ENCODE data around the gene WDCP. TPM values are rescaled to one million over a fixed set of nuclear protein-coding genes. Genes with fewer than 3 reads are reported as not detected.

The WDCP gene
- total RNA-seq, 1 experiment from 2014 or later, result 36.9 TPM

GRCh38 chr2:24019729-24020128, 27.5 kb downstream of the WDCP start:
- no peak overlapping the region for H2BK5ac ChIP-seq (ENCODE audit: insufficient read length, low read length)
- no peak overlapping the region for H3K23ac ChIP-seq (ENCODE audit: insufficient read length, low read depth, low read length)
- Mint-ChIP-seq H3K9me3 (0 out of 5 replicates have a peak, but pooled peaks cover 0 to 3% of the 10 kb centered on the region in 2 experiments), H3K36me3 (ENCODE audit: insufficient read depth in 1 of 3, low read depth in 3 of 3) (peaks cover 18 to 24% (median 23%) of the 10 kb centered on the region in 3 experiments), H3K27ac (peak overlapping the region in 1 of 3 experiments; percentile 44; a peak in 1 of 7 replicates), H3K4me1 (peaks cover 35% of the 10 kb centered on the region in 2 experiments), H3K27me3 (ENCODE audit: low read depth) (no peaks in the 10 kb centered on the region), H3K4me3 (no peak overlapping the region)
- H3T11ph ChIP-seq (ENCODE audit: low read length), result no peak overlapping the region
- no peak overlapping the region for H2AFZ ChIP-seq (ENCODE audit: low read length)
- peaks cover 2% of the 10 kb centered on the region for H3K23me2 ChIP-seq (ENCODE audit: insufficient read length, low read depth, low read length, poor library complexity, severe bottlenecking)
- no peaks in the 10 kb centered on the region for H3K79me1 ChIP-seq (ENCODE audit: insufficient read depth, low read depth, low read length, poor library complexity, severe bottlenecking)
- no peak overlapping the region for H2BK12ac ChIP-seq (ENCODE audit: insufficient read length, low read depth, low read length)
- no peak overlapping the region for H3K4me2 ChIP-seq (ENCODE audit: insufficient read depth, insufficient read length, low read length)
- no peak overlapping the region for H3K4ac ChIP-seq (ENCODE audit: low read depth, low read length)
- TF ChIP-seq CTCF (conservative IDR thresholded peaks at IDR 0.05), result no peak
- H3K18ac ChIP-seq (ENCODE audit: insufficient read length, low read depth, low read length), result no peak overlapping the region
- DNase-seq, result no peak
- no peak overlapping the region for H2BK120ac ChIP-seq (ENCODE audit: low read depth, low read length, poor library complexity, severe bottlenecking)
- H3K9ac ChIP-seq (ENCODE audit: extremely low read depth, insufficient read length, low read length), result no peak overlapping the region
- H3K56ac ChIP-seq (ENCODE audit: insufficient read length, low read depth, low read length), result no peak overlapping the region
- no peaks in the 10 kb centered on the region for H4K20me1 ChIP-seq (ENCODE audit: control insufficient read depth, insufficient read depth, insufficient read length)
- no peak overlapping the region for H4K8ac ChIP-seq (replicated peaks; ENCODE audit: insufficient read length, low read depth, low read length)
- H3K4me1 ChIP-seq (ENCODE audit: insufficient read depth, low read length), result peaks cover 5% of the 10 kb centered on the region; the same call in 1 of the 2 replicates
- H3K79me2 ChIP-seq (ENCODE audit: insufficient read depth, low read length), result no peaks in the 10 kb centered on the region
- no peaks in the 10 kb centered on the region for H3K9me3 ChIP-seq (ENCODE audit: control insufficient read depth, low read depth, low read length)
- no peak overlapping the region for H4K5ac ChIP-seq (ENCODE audit: insufficient read length, low read depth, low read length)
- H4K91ac ChIP-seq (ENCODE audit: insufficient read length, low read depth, low read length), result no peak overlapping the region
- H2BK15ac ChIP-seq (ENCODE audit: low read depth, low read length), result no peak overlapping the region
- H2BK20ac ChIP-seq (ENCODE audit: low read depth, low read length, poor library complexity, severe bottlenecking), result no peak overlapping the region
- H3K14ac ChIP-seq (ENCODE audit: insufficient read depth, low read length), result no peak overlapping the region
- no peak overlapping the region for H3K27ac ChIP-seq (ENCODE audit: insufficient read length, low read depth, low read length)
- H3K27me3 ChIP-seq (ENCODE audit: insufficient read depth, low read length), result no peaks in the 10 kb centered on the region
- H2AK5ac ChIP-seq (ENCODE audit: insufficient read length, low read length), result no peak overlapping the region
- WGBS (ENCODE audit: extremely low coverage, insufficient read length, low lambda C conversion rate), result no CpG with 5 or more reads among the region's 5 CpGs
